ENCODE data around the gene DHRS4.
"Not testable (repeated sequence)": the region's sequence is repeated elsewhere in the genome, so short reads cannot be mapped to it uniquely, and the experiment has no call there.

The DHRS4 gene

DNA sequence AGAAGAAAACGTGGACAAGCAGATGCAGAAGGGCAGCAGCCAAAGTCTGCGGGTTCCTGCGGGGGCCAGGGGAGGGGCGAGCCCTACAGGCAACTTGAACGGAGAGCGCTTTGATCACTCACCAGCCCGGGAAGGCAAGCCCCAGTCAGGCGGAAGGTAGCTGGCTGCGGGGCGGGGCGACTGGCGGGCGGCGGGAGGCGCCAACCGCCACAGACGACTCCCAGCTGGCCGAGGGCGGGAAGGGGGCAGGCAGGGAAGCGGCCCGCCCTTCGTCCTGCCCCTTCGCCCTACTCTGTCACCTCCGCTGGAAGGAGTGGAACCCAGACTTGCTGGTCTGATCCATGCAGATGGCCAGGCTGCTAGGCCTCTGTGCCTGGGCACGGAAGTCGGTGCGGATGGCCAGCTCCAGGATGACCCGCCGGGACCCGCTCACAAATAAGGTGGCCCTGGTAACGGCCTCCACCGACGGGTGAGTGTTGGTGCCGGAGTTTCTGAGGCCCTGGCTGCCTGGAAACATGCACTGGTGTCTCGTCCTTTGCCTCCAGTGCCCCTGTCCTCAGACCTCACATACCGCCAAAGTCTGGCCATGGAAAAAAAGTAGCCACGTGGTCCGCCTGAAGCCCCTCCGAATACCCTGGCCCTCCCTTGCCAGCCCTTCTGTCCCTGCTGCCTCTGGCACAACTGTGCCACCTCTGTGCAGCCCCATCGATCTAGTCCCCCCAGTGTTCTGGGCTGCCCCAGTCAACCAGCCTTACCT lies 35.2 kb downstream of the DHRS4 start, which contains the start of gene DHRS4L2:
Gene DHRS4L2 (plus strand): TSS at position 323 of the 757 bp plus-strand sequence. CDS start 19 bp downstream, at position 342.
- DNase-seq = not testable (repeated sequence)

DNA sequence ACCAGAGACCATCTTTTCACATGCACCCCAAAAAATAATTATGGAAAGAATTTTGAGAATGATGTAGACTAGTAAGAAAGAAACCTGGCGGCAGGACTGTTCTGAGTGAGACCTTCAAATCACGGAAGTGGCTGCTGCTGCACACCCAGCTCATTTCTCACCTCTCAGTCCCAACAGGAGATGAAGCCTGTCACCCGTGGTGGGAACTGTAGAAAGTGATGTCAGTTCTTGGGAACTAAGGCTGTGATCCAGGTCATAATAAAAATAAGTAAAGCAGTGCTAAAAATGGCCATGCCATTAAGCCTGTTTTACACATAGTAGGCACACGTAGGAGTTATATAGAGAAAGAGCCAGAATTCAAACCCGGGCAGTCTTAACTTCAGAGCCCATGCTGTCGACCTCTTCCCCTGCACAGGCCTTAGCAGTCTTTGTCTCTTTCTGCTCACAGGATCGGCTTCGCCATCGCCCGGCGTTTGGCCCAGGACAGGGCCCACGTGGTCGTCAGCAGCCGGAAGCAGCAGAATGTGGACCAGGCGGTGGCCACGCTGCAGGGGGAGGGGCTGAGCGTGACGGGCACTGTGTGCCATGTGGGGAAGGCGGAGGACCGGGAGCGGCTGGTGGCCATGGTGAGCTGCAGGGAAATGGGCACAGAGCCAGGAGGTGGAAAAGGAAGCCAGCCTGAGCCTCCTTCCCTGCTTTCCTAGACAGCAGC lies 36.3 kb downstream of the DHRS4 start:
- peak; percentile 17 for DNase-seq

DNA sequence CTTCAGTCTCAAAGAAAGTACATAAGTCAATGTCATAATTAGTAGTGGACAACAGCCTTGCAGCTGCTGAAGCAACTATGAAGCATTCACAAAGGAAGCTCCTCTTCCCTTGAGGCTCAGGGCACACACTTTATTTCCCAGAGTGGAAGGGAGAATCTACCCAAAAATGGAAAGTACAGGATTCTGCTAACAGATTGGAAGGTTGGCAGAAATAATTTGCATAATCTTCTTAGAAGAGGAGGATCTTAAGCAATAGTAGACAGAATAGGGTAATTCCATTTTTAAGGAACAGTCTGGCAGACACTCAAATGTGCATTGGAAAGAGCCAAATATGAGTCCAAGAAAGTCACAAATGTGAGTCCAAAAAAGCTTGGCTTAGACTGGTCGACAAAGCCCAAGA lies 37.4 kb downstream of the DHRS4 start:
- DNase-seq = not testable (repeated sequence)

DNA sequence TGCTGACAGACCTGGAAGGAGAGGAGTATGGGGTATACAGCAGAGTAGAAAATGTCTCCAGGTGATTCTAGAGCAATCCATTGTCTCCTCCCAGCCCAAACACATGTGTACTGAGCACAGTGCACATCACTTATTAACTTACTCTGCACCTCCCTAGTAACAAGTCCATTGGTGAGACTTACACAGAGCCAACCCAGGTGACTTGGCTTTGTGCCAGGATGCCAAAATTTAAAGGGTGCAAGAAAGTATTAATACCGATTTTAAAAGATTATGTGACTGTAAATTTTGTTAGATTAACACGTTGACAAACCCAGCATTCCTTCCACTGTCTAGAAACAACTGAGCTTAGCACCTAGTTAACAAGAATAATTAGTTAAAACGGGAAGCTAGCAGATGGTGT lies 39.5 kb downstream of the DHRS4 start:
- not testable (repeated sequence) for DNase-seq

DNA sequence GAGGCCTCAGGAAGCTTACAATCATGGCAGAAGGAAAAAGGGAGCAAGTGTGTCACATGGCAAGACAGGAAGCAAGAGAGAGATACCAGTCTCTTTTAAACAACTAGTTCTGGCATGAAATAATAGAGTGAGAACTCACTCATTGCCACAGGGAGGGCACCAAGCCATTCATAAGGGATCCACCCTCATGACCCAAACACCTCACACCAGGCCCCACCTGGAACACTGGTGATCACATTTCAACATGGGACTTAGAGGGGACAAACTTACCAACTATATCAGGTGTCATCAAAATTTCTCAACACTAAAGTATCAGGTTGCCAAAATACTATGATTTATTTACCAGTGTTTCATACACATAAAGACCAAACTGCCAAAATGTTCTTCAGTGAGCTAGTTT lies 42.4 kb downstream of the DHRS4 start:
- DNase-seq = not testable (repeated sequence)

DNA sequence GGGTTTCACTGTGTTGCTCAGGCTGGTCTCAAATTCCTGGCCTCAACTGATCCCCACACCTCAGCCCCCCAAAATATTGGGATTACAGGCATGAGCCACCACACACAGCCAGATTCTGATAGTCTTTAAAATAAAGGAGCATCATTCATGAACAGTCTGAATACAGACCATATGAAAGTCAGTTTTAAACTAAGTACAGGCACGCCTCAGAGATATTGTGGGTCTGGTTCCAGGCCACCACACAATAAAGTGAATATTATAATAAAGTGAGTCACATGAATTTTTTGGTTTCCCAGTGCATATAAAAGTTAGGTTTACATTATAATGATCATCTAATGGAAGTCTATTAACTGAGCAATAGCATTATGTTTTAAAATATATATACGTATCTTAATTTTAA lies 43.3 kb downstream of the DHRS4 start:
- DNase-seq = not testable (repeated sequence)

DNA sequence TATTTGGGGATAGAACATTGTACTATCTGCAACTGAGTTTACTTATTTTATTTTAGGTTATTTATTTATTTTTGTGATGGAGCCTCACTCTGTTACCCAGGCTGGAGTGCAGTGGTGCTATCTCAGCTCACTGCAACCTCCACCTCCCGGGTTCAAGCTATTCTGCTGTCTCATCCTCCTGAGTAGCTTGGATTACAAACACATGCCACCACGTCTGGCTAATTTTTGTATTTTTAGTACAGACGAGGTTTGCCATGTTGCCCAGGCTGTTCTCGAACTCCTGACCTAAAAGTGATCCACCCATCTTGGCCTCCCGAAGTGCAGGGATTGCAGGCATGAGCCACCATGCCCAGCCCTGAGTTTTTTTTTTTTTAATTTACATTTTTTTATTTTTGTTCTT lies 46.1 kb downstream of the DHRS4 start:
- not testable (repeated sequence) for DNase-seq

DNA sequence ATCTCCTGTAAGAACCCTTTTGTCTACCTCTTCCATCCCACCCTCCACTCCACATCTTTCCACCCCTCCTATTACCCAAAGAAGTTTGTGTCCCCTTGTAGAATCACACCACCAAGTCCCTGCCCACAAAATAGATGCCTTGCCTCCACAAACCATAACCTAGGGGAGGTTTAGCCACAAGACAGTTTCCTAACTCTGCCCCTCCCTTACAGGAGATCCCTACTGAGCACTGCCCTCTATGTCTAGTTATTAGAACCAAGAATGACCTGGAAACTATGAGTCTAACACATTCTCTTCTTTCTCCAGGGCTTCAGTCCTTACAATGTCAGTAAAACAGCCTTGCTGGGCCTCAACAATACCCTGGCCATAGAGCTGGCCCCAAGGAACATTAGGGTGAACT lies 47.5 kb downstream of the DHRS4 start:
- DNase-seq = not testable (repeated sequence)

DNA sequence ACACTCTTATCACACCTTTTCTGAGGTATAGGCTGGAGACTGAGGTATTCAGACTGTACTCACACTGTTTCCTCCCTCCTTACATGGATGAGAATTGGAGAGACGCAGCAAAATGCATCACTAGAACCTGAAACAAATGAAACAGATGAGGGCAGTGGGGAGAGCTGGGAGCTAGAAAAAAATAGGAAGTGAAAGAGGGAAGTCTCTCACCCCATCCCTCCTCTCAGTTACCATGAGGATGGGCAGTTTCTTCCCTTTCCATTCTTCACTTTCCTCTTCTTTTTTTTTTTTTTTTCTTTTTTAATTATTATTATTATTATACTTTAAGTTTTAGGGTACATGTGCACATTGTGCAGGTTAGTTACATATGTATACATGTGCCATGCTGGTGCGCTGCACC lies 48.1 kb downstream of the DHRS4 start:
- DNase-seq = not testable (repeated sequence)

DNA sequence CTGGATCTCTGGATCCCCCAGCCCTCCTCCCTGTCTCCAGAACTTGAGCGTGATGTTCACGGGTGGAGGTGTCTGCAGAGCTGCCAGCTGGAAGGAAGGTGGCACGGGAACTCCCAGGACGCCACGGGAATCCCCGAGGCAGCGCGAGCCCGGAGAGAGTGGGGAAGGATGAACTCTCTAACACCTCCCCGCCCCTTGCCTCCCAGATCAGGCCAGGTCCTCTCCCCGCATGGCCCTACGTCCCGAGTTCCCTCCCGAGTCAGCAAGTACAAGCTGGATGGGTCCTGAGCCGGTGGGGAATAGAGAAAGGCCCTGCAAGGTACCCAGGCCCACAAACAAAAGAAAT lies 52.9 kb downstream of the DHRS4 start:
- not testable (repeated sequence) for DNase-seq

DNA sequence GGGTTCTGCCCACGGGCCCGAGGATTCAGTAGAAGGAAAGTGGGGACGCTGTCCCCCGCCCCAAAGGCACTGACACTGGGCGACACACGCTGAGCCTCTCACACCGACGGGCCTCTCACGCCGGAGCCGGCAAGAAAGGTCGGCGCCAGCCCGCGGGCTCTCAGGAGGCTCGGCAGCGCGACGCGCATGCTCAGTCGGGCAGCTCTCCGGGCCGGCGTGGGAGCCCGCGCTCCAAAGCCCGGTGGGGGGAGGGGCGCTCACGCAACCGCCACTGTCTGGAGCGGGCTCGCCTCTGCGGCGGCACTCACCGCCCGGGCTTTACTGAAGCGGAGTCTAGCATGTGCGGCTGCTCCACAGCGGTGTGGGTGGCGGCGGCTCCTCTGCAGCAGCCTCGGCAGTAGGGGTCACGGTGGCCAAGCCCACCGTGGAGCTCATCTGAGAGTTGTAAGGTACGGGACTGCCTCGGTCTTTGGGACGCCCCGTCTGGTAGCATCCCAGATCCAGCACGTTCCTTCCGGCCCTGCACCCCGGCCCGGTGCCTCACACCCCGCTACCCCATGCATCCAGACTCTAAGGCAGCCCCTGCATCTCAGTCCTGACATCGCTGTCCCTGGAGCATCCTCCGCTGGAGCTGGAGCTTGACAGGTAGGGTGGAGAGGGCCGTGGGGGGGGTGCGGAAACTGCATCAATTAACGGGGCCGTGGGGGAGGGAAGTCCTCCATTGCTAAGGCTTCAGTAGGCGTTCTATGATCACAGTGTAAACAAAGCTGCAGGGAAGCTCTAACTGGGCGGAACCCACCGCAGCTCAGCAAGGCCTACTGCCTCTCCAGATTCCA lies 53.5 kb downstream of the DHRS4 start:
- peak; percentile 55 for DNase-seq

DNA sequence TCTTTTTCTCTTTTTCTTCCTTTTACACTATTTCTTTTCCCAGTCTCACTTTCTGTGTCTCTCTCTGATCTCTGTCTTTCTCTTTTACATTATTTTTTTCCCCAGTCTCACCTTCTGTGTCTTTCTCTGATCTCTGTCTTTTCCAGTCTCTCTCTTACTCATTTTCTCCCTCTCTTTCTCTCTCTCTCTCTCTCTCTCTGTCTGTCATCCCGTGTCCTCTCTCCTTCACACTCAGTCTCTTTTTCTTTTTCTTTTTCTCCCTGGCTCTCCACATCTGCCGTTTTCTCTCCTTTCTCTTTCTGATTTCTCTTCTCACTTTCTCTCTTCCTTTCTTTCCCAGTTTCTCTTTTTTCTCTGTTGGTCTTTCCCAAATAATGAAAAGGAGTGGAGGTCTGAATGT lies 57.5 kb downstream of the DHRS4 start:
- no peak for DNase-seq

DNA sequence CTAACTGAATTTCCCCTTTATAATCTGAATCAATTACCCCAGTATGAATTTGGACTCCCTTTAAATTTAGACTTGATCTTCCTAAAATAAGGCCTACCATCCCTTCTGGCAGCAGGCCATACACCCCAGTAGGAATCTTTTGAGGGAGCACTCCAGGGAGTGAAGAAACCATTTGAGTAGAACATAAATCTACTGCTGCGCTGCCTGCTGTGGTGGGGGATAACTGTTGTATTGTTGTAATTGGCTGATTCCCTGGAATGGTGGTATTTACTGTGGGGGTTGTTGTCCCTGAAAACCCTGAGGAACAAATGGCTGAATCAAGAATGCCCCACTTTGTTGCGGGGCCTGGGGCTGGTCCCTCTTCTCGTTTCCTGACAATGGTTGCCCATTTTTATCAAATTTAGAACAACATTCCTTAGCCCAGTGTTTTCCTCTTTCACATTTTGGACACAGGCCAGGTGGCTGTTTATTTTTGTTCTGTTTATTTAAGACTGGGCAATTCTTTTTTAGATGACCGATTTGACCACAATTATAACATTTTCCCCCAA lies 59.2 kb downstream of the DHRS4 start:
- DNase-seq = not testable (repeated sequence)

DNA sequence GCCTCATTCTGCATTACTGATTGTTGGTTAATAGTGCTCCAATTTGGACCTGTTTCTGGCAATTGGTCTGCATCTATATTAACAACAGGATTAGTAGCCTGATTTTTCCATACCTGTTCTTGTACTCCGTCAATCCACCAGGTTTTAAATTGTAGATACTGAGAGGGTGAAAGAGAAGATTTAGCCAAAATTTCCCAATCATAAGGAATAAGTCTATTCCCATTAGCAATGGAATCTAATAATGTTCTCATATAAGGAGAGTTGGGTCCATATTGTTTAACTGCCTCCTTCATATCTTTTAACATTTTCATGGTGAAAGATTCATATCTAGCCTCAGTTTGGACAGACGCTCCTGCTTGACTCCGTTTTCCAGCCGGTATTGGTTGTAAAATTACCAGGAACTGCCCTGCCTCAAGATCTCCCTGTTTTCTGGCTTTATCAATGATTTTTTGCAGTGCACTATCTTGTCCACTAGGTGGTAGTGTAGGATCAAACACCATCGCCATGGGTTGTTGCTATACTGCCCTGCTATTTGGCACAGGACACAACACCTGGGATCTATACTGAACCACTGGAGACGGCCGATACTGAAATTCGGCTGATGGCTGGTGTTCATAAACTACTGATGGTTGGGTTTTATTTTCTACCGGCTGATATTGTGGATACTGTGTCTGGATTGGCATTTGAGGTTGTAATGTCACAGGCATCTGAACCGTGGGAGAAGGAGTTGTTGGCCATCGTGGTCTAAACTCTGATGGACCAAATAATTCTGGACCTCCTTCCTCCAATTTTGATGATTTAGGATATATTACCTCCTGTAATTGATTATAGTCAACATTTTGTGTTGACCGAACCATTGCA lies 60.3 kb downstream of the DHRS4 start:
- peak; percentile 44 for DNase-seq

DNA sequence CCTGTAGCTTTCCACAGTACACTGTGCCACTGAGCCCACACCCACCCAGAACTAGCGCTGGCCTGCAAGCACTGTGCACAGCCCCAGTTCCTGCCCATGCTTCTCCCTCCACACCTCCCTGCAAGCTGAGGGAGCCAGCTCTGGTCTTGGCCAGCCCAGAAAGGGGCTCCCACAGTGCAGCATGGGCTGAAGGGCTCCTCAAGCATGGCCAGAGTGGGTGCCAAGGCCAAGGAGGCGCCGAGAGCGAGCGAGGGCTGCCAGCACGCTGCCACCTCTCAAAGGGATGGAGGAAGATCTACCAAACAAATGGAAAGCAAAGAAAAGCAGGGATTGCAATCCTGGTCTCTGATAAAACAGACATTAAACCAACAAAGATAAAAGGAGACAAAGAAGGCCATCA lies 62.2 kb downstream of the DHRS4 start:
- not testable (repeated sequence) for DNase-seq
